GM19239 (cell line): Measurements from ENCODE around the gene EAF2.

Source experiments
- DNase-seq: peaks from one replicate; pipeline ENCODE4 v3.0.0; 2011; ENCODE audit warnings: low spot score; ENCODE audit not compliant: insufficient read length
- FAIRE-seq: peaks from 2 replicates; lab custom pipeline; 2011; peaks lifted over from hg19 to GRCh38; lab: Jason Lieb, UNC

EAF2 gene

GRCh38 chr3:121926380-121926779 lies 91.4 kb downstream of the EAF2 start:
- DNase-seq (no peak), FAIRE-seq (peak; percentile 40)
